ENCODE results near the gene MTRF1L.
A peak's percentile ranks its signal among the peaks of the same experiment; 100 is the strongest.

MTRF1L gene

GRCh38 chr6:152978058-152978457, 24.5 kb downstream of the MTRF1L start:
- no peak for TF ChIP-seq EZH2phosphoT487 (IDR thresholded peaks at IDR 0.05; ENCODE audit: borderline replicate concordance, low read length)
- no peak for TF ChIP-seq CTCF (IDR thresholded peaks at IDR 0.05; ENCODE audit: low read depth, low read length, poor library complexity, severe bottlenecking)
- no peak overlapping the region for H3K27ac ChIP-seq (ENCODE audit: low read depth, low read length)
- H3K9me2 ChIP-seq (replicated peaks; ENCODE audit: control insufficient read depth, low read length), result no peaks in the 10 kb centered on the region
- H3K4me2 ChIP-seq (ENCODE audit: low read length), result peak overlapping the region; percentile 28; the same call in 1 of the 2 replicates
- no peak overlapping the region for H3K4me3 ChIP-seq (ENCODE audit: low read length)
- peaks cover 98% of the 10 kb centered on the region for H3K79me2 ChIP-seq (ENCODE audit: control insufficient read depth, low read length)
- H3K4me1 ChIP-seq (ENCODE audit: control insufficient read depth, low read length), result peaks cover 46% of the 10 kb centered on the region
- peaks cover 27% of the 10 kb centered on the region for H3F3A ChIP-seq (ENCODE audit: control insufficient read depth, insufficient read depth)
- peaks cover 49% of the 10 kb centered on the region for H4K20me1 ChIP-seq (ENCODE audit: control insufficient read depth, insufficient read depth, low read depth, low read length)
- H3K36me3 ChIP-seq (ENCODE audit: control insufficient read depth, low read length), result peaks cover 96% of the 10 kb centered on the region
- H3K27me3 ChIP-seq (ENCODE audit: control insufficient read depth, low read length), result no peaks in the 10 kb centered on the region
- no peaks in the 10 kb centered on the region for H3K9me3 ChIP-seq (ENCODE audit: control insufficient read depth, insufficient read depth, low read length)

- peaks cover 32% of the 10 kb centered on the region for H3F3A ChIP-seq (ENCODE audit: control insufficient read depth, insufficient read depth)
- peaks cover 100% of the 10 kb centered on the region for H3K79me2 ChIP-seq (ENCODE audit: control insufficient read depth, low read length)
- H3K36me3 ChIP-seq (ENCODE audit: control insufficient read depth, low read length), result peaks cover 98% of the 10 kb centered on the region
- H4K20me1 ChIP-seq (ENCODE audit: control insufficient read depth, insufficient read depth, low read depth, low read length), result peaks cover 54% of the 10 kb centered on the region
- H3K9me3 ChIP-seq (ENCODE audit: control insufficient read depth, insufficient read depth, low read length), result no peaks in the 10 kb centered on the region
- H3K4me1 ChIP-seq (ENCODE audit: control insufficient read depth, low read length), result peaks cover 46% of the 10 kb centered on the region
- no peaks in the 10 kb centered on the region for H3K27me3 ChIP-seq (ENCODE audit: control insufficient read depth, low read length)
- H3K27ac ChIP-seq (ENCODE audit: low read depth, low read length), result no peak overlapping the region
- H3K9me2 ChIP-seq (replicated peaks; ENCODE audit: control insufficient read depth, low read length), result no peaks in the 10 kb centered on the region
- H3K4me2 ChIP-seq (ENCODE audit: low read length), result peak overlapping the region; percentile 28; the same call in 1 of the 2 replicates
- H3K4me3 ChIP-seq (ENCODE audit: low read length), result no peak overlapping the region; the same call in 1 of the 2 replicates
- no peak for TF ChIP-seq CTCF (IDR thresholded peaks at IDR 0.05; ENCODE audit: low read depth, low read length, poor library complexity, severe bottlenecking)
- no peak for TF ChIP-seq EZH2phosphoT487 (IDR thresholded peaks at IDR 0.05; ENCODE audit: borderline replicate concordance, low read length)
These were observed 25.0 kb downstream of the MTRF1L start for GRCh38 chr6:152977556-152977955.

- peaks cover 94% of the 10 kb centered on the region for H3K79me2 ChIP-seq (ENCODE audit: control insufficient read depth, low read length)
- no peaks in the 10 kb centered on the region for H3K27me3 ChIP-seq (ENCODE audit: control insufficient read depth, low read length)
- H3F3A ChIP-seq (ENCODE audit: control insufficient read depth, insufficient read depth), result peaks cover 40% of the 10 kb centered on the region
- H3K9me2 ChIP-seq (replicated peaks; ENCODE audit: control insufficient read depth, low read length), result no peaks in the 10 kb centered on the region
- H3K4me1 ChIP-seq (ENCODE audit: control insufficient read depth, low read length), result peaks cover 46% of the 10 kb centered on the region
- H4K20me1 ChIP-seq (ENCODE audit: control insufficient read depth, insufficient read depth, low read depth, low read length), result peaks cover 56% of the 10 kb centered on the region
- TF ChIP-seq EZH2phosphoT487 (IDR thresholded peaks at IDR 0.05; ENCODE audit: borderline replicate concordance, low read length) (no peak), CTCF (IDR thresholded peaks at IDR 0.05; ENCODE audit: low read depth, low read length, poor library complexity, severe bottlenecking) (no peak)
- no peaks in the 10 kb centered on the region for H3K9me3 ChIP-seq (ENCODE audit: control insufficient read depth, insufficient read depth, low read length)
- H3K4me2 ChIP-seq (ENCODE audit: low read length), result peak overlapping the region; percentile 19; the same call in 1 of the 2 replicates
- no peak overlapping the region for H3K27ac ChIP-seq (ENCODE audit: low read depth, low read length)
- H3K36me3 ChIP-seq (ENCODE audit: control insufficient read depth, low read length), result peaks cover 98% of the 10 kb centered on the region
- H3K4me3 ChIP-seq (ENCODE audit: low read length), result no peak overlapping the region
These were observed 25.8 kb downstream of the MTRF1L start for GRCh38 chr6:152976749-152977148.

Data from DOHH2 (cell line).